DMS153 treated with DMSO at 0.1 percent for 48 hours (cell line): ENCODE results near the gene TRIM54.
"Not testable (repeated sequence)": the region's sequence is repeated elsewhere in the genome, so short reads cannot be mapped to it uniquely, and the experiment has no call there.

Source experiments
- DNase-seq: peaks from one replicate; lab custom pipeline; 2025; ENCODE audit not compliant: unreplicated experiment; lab: John Stamatoyannopoulos, UW

Gene TRIM54

DNA sequence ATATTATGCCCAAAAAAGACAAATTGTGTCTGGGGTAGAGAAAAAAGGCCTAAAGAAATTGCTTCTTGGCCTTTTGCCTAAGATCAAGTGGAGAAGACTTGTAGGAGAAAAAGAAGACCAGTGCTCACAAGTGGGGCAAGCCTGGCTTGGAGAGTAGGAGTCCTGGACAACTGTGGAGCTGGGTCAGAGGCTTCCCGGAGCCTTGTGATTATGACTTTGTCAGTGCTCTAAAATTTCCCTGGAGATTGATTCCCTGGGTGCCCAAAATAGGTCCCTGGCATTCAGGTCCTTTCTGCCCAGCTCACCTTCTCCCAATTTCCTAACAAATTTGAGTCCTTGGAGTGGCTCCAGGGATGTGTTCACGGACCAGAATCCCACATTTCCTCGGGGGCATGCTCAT, 787 bp upstream of the TRIM54 start:
- DNase-seq = no peak

DNA sequence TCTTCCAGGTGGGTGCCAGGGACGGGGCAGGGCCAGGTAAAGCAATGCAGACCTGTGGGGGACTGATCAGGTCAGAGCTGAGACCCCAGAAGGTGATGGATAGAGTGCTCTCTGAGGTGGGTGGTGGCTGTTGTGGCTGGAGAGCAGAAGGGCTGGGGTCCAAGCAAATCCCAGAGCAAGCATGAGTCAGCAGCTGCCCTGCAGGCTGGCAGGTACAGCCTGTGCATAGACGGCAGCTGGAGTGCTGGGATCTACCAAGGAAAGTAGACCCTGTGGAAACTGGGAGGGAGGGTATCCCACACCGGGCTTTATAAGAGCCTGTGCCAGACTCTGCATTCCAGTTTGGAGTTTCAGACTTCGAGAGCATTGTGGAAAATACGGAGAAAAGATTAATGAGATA, 663 bp downstream of the TRIM54 start:
- DNase-seq = no peak

GRCh38 chr2:27284996-27285395, 2.8 kb downstream of the TRIM54 start:
- no peak for DNase-seq

DNA sequence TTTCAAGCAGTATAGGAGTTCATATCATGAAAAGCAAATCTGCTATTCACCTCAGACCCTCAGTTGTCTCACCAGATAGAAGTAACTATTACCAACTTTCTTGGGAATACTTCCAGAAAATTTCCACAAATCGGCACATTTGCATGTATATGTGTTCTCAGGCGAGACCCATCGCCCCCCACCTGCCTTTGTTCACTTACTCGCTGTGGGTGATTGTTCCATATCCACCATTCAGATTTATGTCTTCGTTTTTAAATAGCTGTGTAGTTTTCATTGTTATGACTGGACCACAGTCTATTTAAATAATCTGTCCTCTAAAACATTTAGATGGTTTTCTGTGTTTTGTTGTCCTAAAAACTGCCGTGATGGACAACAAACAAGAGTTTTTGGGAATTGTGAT, 3.3 kb downstream of the TRIM54 start:
- no peak for DNase-seq

GRCh38 chr2:27288610-27289009, 6.4 kb downstream of the TRIM54 start:
- no peak for DNase-seq

GRCh38 chr2:27290549-27290948, 8.3 kb downstream of the TRIM54 start:
- DNase-seq = no peak

DNA sequence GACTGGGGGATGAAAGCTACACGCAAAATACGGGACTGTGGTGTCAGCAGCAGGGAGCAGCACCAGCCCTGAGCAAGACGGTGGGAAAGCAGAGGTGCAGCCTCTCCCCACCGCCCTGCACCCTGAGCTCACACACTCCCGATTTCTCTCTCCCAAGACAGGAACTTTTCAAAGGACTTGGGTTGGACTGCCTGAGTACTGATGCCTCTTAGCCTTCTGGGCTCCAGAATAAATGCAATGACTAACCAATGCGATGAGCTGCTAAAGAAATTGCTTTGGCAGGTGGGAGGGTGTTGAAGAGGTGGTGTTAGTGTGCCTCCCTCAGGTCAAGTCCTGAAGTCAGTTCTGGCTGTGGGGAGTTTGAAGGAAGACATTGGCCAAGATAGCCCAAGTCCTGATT, 9.6 kb downstream of the TRIM54 start:
- no peak for DNase-seq

DNA sequence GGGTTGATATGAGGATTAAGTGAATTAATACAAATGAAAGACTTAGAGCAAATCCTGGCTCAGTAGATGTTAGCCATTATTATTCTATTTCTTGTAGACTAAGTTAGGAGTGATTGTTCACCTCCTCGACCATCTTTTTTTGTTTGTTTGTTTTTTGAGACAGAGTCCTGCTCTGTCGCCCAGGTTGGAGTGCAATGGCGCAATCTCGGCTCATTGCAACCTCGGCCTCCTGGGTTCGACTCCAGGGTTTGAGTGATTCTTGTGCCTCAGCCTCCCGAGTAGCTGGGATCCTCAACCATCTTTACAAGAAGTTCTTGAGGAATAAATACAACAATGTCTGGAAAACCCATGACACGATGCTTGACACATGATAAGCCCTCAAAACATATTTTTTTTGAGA, 12.7 kb downstream of the TRIM54 start:
- no peak for DNase-seq

DNA sequence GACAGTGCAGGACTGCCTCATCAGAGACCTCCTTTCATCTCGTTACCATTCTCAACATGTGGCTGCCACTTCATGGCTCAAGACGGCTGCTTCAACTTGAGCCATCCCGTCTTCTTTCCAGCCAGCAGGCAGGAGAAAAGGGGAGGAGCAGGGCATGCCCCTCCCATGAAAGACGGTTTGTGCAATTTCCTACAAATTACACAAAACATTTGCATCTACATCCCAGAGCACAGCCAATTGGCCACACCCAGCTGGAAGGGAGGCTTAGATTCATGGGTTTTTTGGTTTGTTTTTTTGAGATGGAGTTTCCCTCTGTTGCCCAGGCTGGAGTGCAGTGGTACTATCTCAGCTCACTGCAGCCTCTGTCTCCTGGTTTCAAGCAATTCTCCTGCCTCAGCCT, 14.3 kb downstream of the TRIM54 start:
- DNase-seq = no peak

DNA sequence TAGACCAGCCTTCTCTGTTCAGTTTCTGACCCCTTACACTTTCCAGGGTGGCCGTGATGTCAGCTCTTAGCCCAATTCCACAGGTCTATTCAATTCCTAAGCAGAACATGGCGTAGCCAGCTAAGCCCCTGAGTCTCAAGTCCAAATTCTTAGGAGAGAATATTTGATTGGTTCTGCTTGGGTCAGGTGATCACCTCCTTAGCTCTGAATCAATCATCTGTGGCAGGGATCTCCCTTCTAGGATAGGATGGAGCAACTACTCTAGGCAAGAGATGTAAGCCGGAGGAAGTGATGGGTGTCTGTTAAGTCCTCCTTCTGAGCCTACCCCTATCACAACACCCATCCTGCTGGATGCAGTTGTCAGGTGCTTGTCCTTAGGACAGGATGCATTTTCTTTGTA, 15.0 kb downstream of the TRIM54 start:
- no peak for DNase-seq

- DNase-seq = no peak
Measured at GRCh38 chr2:27298391-27299080, 16.3 kb downstream of the TRIM54 start.

DNA sequence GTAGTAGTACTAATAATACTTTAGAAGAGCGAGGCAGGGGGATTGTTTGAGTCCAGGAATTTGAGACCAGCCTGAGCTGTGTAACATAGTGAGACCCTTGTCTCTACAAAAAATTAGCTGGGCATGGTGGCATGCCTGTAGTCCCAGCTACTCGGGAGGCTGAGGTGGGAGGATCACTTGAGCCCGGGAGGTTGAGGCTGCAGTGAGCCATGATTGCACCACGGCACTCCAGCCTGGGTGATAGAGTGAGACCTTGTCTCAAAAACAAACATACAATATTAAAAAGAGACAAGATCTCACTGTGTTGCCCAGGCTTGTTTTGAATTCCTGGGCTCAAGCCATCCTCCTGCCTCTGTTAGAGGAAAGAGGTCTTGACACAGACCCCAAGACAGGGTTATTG, 18.4 kb downstream of the TRIM54 start:
- DNase-seq = not testable (repeated sequence)

- peak; percentile 73 for DNase-seq
Measured at GRCh38 chr2:27303093-27304025, 21.1 kb downstream of the TRIM54 start.

GRCh38 chr2:27304488-27305240, 22.4 kb downstream of the TRIM54 start:
- no peak for DNase-seq

DNA sequence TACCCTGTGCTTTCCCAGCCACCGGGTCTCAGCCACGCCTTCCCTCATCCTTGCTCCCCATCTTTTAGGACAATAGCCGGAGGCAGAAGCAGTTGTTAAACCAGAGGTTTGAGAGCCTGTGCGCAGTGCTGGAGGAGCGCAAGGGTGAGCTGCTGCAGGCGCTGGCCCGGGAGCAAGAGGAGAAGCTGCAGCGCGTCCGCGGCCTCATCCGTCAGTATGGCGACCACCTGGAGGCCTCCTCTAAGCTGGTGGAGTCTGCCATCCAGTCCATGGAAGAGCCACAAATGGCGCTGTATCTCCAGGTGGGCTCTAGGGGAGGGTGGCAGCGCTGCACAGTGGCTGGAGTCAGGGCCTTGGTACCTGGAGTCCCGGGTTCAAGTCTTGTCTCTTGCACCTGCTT, 23.3 kb downstream of the TRIM54 start:
- DNase-seq = no peak

- DNase-seq = no peak
Measured at GRCh38 chr2:27306136-27306535, 23.9 kb downstream of the TRIM54 start.

GRCh38 chr2:27306573-27307286, 24.5 kb downstream of the TRIM54 start:
- no peak for DNase-seq

DNA sequence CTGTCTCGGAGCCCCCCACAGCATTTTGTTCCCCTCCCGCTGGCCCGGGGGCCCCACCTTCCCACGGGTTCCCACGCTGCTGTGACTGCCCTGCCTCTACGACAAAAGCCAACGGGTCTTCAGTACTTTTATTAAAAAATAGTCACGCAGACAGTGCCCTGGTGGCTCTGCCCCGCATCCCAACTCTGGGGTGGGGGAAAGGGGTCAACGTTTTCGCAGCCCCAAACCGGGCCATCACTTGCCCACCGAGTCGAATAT, 25.0 kb downstream of the TRIM54 start:
- DNase-seq = no peak

DNA sequence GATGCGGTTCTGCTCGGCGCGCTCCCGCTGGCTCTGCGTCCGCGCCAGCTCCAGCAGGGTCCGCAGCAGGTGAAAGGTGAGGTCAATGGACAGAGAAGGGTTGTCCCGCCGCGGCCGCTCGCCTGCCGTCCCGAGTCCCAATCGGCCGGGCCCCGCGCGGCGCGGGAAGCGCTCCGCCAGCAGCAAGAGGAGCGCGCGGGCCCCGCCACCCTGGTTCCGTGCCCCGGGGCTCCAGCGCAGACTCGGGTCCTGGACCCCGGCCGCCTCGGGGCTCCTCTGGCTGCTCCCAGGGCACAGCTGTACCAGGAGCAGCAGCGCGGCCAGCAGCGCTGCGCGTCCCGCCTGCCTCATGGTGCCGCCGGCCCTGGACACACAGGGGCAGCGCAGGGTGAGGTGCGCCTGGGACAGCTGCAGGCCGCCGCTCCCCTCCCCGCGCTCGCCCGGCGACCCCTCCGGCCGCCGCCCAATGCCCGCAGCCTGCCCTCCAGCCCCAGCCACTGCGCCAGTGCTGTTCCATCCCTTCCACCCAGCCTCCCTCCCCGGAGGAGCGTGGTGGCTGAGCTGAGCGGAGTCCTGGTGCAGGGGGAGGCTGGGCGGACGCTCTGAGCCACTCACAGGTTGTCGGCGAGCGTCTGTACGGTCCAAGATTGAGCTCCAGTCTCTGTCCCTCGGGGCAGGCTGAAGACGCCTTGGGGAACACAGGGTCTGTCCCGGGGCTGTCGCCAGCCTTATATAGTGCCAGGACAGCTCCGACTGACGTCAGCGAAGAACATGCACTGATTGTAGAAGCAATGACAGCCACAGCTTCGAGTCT, 25.5 kb downstream of the TRIM54 start:
- DNase-seq = no peak

GRCh38 chr2:27308359-27308881, 26.2 kb downstream of the TRIM54 start, which contains the start of gene UCN:
Gene UCN, minus strand, starts transcription at chr2:27308445. Its CDS starts 550 bp downstream, at chr2:27307895.
- DNase-seq = no peak
